NCI-H2081 (cell line): Measurements from ENCODE around the gene ADAMTS1.

Experiments
- DNase-seq, 2 experiments: peaks; one replicate each; lab custom pipeline; 2025; lab: John Stamatoyannopoulos, UW

The ADAMTS1 gene

GRCh38 chr21:26812173-26812572 lies 33.0 kb downstream of the ADAMTS1 start:
- DNase-seq = no peak

DNA sequence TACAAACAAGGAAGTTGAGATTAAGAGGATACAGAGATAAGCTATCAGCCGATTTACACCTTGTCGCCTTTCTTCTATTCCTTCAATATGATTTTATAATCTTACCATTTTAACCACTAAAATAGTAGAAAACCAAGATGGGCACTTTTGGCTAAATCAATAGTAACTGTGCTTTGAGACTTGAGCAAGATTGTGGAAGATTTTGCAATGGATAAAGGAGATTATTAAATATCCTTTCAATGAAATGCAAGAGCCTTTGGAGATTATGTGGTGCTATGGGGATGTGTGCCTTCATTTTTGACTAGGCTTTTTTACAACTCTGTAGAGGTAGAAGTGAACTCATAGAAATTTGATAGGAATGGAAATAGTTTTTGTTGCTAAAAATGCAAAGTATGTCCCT lies 33.7 kb downstream of the ADAMTS1 start:
- DNase-seq = no peak

GRCh38 chr21:26810676-26811415 lies 34.4 kb downstream of the ADAMTS1 start:
- no peak for DNase-seq

- no peak for DNase-seq
These were observed 34.9 kb downstream of the ADAMTS1 start for GRCh38 chr21:26810266-26810665.

DNA sequence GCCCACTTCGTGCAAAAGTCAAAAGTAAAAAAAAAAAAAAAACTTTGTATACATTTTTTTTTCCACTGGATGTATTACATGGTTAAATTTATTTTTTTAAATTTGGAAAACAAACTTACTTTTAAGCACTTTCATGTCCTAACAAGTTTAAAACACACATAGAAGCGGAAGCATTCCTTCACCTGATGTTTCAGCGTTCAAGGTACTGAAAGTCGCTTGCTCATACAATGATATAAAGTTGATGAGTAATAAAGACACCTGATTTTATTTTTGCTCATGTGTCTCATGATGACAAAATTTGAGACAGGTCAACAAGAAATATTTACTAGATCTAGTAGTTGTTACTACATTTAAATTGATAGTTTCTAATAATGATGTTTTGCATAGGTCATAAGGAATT lies 35.5 kb downstream of the ADAMTS1 start:
- no peak for DNase-seq

DNA sequence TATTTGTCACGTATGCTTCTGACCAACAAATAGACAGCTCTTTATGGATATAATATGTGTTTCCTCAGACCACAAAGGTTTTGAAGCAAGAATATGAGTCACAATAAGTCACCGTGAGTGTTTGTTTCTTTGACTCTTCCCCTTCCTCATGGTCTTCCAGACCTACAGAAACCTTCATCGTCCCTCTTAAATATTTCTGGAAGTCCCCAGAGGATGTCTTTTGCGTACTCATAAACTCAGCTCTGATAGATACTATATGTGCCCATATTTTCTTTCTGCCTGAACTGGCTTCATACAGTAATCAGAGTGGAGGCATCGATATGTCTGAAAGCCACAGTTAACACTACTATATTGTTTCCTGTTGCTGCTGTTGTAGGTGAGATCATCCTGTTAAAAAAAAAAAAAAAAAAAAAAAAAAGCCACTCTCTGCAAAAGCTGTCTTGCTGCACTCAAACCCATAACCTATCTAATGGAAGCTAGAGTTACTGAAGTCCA lies 38.4 kb downstream of the ADAMTS1 start:
- DNase-seq = no peak

GRCh38 chr21:26804895-26805609 lies 40.2 kb downstream of the ADAMTS1 start:
- no peak for DNase-seq

GRCh38 chr21:26801498-26801897 lies 43.7 kb downstream of the ADAMTS1 start:
- DNase-seq = no peak

DNA sequence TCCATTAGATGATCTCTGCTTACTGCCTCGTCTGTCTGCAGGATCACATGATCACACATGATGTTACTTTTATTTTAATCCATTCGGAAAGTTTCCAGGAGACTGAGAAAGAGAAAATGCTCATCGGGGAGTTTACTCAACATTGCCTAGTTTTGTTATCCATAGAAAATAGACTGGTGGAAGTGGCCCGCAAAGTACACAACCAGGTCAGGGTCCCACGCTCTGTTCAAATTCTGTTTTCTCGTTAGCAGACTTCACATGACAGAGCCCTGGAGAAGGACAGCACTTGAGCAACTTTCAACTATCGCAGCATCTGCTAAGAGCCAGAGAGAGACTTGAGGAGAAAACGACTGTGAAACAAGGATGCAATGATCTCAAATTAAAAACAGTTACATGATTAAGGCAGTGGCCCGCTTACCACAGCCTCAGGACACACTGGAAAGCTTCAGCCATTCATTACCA lies 44.2 kb downstream of the ADAMTS1 start:
- no peak for DNase-seq

- no peak for DNase-seq
These were observed 44.8 kb downstream of the ADAMTS1 start for GRCh38 chr21:26800455-26800854.

GRCh38 chr21:26800001-26800400 lies 45.2 kb downstream of the ADAMTS1 start:
- DNase-seq = no peak

- peak; percentile 49 to 82 for DNase-seq
These were observed 46.1 kb downstream of the ADAMTS1 start for GRCh38 chr21:26798856-26799751.

GRCh38 chr21:26797878-26798456 lies 47.2 kb downstream of the ADAMTS1 start:
- DNase-seq = no peak

- DNase-seq = peak; percentile 36 to 64
These were observed 49.3 kb downstream of the ADAMTS1 start for GRCh38 chr21:26795866-26796329.

GRCh38 chr21:26795412-26795805 lies 49.8 kb downstream of the ADAMTS1 start:
- DNase-seq = no peak

DNA sequence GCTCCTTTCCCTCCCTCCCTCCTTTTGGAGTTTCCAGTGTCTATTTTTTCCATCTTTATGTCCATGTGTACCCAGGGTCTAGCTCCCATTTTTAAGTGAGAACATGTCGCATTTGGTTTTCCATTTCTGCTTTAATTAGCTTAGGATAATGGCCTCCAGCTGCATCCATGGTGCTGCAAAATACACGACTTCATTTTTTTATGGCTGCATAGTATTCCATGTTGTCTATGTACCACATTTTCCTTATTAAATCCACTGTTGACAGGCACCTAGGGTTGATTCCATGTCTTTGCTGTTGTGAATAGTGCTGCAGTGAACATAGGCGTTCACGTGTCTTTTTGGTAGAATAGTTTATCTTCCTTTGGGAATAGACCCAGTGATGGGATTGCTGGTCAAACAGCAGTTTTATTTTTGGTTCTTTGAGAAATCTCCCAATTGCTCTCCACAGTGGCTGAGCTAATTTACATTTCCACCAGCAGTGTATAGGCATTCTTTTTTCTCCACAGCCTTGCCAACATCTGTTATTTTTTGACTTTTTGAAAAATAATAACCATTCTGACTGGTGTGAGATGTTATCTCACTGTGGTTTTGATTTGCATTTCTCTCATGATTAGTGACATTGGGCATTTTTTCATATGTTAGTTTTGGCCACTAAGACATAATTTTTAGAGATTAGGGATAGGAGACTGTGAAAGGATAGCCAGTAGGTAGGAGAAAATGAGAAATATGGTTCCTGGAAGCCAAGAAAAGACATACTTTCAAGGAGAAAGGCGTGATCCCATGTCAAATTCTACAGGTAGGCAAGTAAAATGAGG lies 50.4 kb downstream of the ADAMTS1 start:
- no peak for DNase-seq

- no peak for DNase-seq
These were observed 54.9 kb downstream of the ADAMTS1 start for GRCh38 chr21:26790296-26790695.

GRCh38 chr21:26788790-26789189 lies 56.4 kb downstream of the ADAMTS1 start:
- no peak for DNase-seq
